Motor neuron (in vitro differentiated cells): ENCODE data around the gene ZNF428. TPM values are rescaled to one million over a fixed set of nuclear protein-coding genes. Genes with fewer than 3 reads are reported as not detected.

ENCODE experiments used
- total RNA-seq, 8 experiments: library from RNA; unstranded; fragments of 300-600 nt; gene quantifications; 2 replicates each; pipeline versions ENCODE4 v1.2.3 to v1.2.4, GENCODE V29; 2022

The ZNF428 gene
- total RNA-seq, 8 experiments from 2014 or later: 17.4 to 166 (median 84.4) TPM

Other genes starting within 250 kb of the ZNF428 start
- gene TEX101, start 204.7 kb downstream of the ZNF428 start, total RNA-seq: not detected
- gene LYPD3, start 154.0 kb downstream of the ZNF428 start, total RNA-seq: 1 to 10 TPM in 6 of 8 experiments, under 1 TPM in 2; 0.31 to 4.6 (median 1.1) TPM
- gene PHLDB3, start 114.9 kb downstream of the ZNF428 start, total RNA-seq: 10 to 100 TPM in 5 of 8 experiments, 1 to 10 TPM in 3; 3.9 to 17.7 (median 13.2) TPM
- gene ETHE1, start 92.4 kb downstream of the ZNF428 start, total RNA-seq: 10 to 100 TPM; 11.5 to 70.2 (median 22.1) TPM
- 1 to 10 TPM in 4 of 8 experiments, under 1 TPM in 4; 0.46 to 2.4 (median 1.0) TPM for gene ZNF575, start 86.4 kb downstream of the ZNF428 start, total RNA-seq
- gene XRCC1, start 44.1 kb downstream of the ZNF428 start, total RNA-seq: 10 to 100 TPM in 7 of 8 experiments, 1 to 10 TPM in 1; 7.2 to 62.1 (median 30.1) TPM
- gene PINLYP, start 43.8 kb downstream of the ZNF428 start, total RNA-seq: 10 to 100 TPM in 2 of 8 experiments, 1 to 10 TPM in 5, under 1 TPM in 1; 0.64 to 22.4 (median 3.0) TPM
- gene IRGQ, start 23.5 kb downstream of the ZNF428 start, total RNA-seq: 10 to 100 TPM; 17.2 to 46.5 (median 29.0) TPM
- gene ZNF576, start 23.0 kb downstream of the ZNF428 start, total RNA-seq: 10 to 100 TPM in 5 of 8 experiments, 1 to 10 TPM in 3; 8.0 to 19.0 (median 11.8) TPM
- 1 to 10 TPM in 2 of 8 experiments, under 1 TPM in 6; 0.60 to 2.3 (median 0.77) TPM for gene SRRM5, start 7.5 kb downstream of the ZNF428 start, total RNA-seq
- gene CADM4, start 20.2 kb upstream of the ZNF428 start, total RNA-seq: 10 to 100 TPM in 6 of 8 experiments, 1 to 10 TPM in 2; 1.0 to 91.6 (median 70.8) TPM
- gene PLAUR, start 50.5 kb upstream of the ZNF428 start, total RNA-seq: 10 to 100 TPM in 2 of 8 experiments, 1 to 10 TPM in 5, under 1 TPM in 1; 0.60 to 23.6 (median 5.3) TPM
- gene IRGC, start 96.4 kb upstream of the ZNF428 start, total RNA-seq: under 1 TPM in 4 of 8 experiments, not detected in 4; 0.05 to 0.81 (median 0.19) TPM
- 10 to 100 TPM; 15.1 to 46.1 (median 25.0) TPM for gene SMG9, start 135.3 kb upstream of the ZNF428 start, total RNA-seq
- 1 to 10 TPM in 3 of 8 experiments, under 1 TPM in 5; 0.11 to 7.4 (median 0.58) TPM for gene KCNN4, start 161.3 kb upstream of the ZNF428 start, total RNA-seq
- 1 to 10 TPM in 4 of 8 experiments, under 1 TPM in 4; 0.05 to 2.4 (median 1.1) TPM for gene LYPD5, start 182.8 kb upstream of the ZNF428 start, total RNA-seq
- gene ZNF283, start 207.7 kb upstream of the ZNF428 start, total RNA-seq: 10 to 100 TPM in 7 of 8 experiments, 1 to 10 TPM in 1; 4.0 to 36.9 (median 13.8) TPM